Adrenal gland (tissue), 5 donors: ENCODE results near the gene STAP1.

Experiments used
- CTCF ChIP-seq, 6 experiments: fragments of 450-650 bp in 4 of 6; fragments of 200-600 bp in 2 of 6; sonication (generic) in 1 of 6; IDR thresholded peaks; 1 replicate in 5 of 6; 2 replicates in 1 of 6; pipeline versions ENCODE4 v1.5.1 to v1.8.0; 2016 to 2021; ENCODE audit warnings: antibody characterized with exemption in 6 of 6, mild to moderate bottlenecking in 2 of 6, moderate library complexity in 1 of 6
- POLR2A ChIP-seq, 2 donors: fragments of 450-650 bp; IDR thresholded peaks; one replicate each; pipeline ENCODE4 v1.6.1; 2017; ENCODE audit warnings: antibody characterized with exemption in 2 of 2, mild to moderate bottlenecking in 2 of 2, moderate library complexity in 1 of 2
- donor health status: DM: no; HTN: no; CAD: no.

GRCh38 chr4:67521506-67521905 lies 37.0 kb upstream of the STAP1 start:
- TF ChIP-seq CTCF (IDR thresholded peaks at IDR 0.05) = no peak
- TF ChIP-seq POLR2A (IDR thresholded peaks at IDR 0.05) = no peak
